Dermis blood vessel endothelial cell (primary cell): ENCODE measurements around the gene GPD1L. TPM values are rescaled to one million over a fixed set of nuclear protein-coding genes. Genes with fewer than 3 reads are reported as not detected.

Experiments used
- DNase-seq: peaks from one replicate; pipeline ENCODE4 v3.0.0; 2010
- total RNA-seq: library from RNA; depleted of rRNA; stranded (reverse); fragments of >200 nt; gene quantifications from 2 replicates; pipeline ENCODE4 v1.2.3, GENCODE V29; 2014

Gene GPD1L
- total RNA-seq, 1 donor from 2014 or later: 19.9 TPM

DNA sequence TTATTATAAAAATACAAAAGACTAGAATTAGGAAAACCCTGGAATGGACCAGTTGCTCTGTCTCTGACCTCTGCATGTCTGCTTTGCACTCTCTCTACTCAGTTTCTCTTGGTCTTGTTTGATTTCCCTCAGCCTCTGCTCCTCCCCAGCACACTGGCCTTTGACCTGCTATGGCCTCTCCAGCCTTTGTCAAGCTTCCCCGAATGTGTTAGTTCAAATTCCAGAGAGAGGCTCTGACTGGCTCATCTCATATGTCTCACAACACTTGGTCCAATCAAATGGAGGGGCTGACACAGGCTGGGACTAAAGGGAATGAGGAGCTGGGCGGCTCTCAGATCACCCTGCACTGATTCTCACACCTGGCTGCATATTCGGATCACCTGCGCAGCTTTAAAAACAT lies 79.7 kb downstream of the GPD1L start:
- no peak for DNase-seq

DNA sequence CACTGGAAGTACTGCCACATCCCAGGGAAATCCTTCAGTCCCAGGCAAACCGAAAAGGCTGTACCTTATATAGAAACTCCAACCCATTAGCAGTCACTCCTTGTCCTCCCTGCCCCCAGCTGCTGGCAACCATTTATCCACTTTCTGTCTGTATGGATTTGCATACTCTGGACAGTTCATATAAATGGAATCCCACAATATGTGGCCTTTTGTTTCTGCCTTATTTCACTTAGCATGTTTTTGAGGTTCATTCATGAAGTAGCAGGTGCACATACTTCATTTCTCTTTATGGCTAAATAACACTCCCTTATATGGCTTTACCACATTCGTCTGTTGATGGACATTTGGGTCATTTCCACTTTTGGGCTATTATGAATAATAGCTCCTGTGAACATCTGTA lies 80.5 kb downstream of the GPD1L start:
- DNase-seq: no peak

DNA sequence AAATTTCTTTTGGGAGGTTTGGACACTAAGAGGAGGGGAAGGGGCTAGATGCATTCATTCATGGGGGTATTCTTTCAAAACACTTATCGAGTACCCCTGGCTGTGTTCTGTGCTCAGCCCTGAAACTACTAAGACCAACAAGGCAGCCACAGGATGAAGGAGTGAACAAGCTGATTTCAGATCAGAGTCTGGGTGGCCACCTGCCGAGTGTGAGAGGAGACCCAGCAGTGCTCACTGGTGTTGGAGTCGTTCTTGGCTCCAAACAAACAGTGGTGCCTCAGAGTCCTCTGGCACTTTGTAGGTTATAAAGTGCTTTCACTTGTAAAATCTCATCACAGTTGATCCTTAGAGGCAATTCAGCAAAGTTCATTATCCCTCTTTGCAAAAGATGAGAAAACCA lies 83.3 kb downstream of the GPD1L start:
- DNase-seq: no peak

DNA sequence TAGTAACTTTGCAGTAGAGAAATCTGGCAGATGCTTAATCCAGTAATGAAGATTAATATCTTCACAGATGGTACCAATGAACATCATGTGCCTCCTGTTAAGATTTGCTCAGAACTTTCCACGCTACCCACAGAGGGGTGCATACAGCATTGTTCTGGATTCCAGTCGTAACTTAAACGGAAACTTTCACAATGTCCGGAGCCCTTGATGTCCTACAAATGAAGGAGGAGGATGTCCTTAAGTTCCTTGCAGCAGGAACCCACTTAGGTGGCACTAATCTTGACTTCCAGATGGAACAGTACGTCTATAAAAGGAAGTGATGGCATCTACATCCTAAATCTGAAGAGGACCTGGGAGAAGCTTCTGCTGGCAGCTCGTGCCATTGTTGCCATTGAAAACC lies 84.1 kb downstream of the GPD1L start:
- peak; percentile 52 for DNase-seq

DNA sequence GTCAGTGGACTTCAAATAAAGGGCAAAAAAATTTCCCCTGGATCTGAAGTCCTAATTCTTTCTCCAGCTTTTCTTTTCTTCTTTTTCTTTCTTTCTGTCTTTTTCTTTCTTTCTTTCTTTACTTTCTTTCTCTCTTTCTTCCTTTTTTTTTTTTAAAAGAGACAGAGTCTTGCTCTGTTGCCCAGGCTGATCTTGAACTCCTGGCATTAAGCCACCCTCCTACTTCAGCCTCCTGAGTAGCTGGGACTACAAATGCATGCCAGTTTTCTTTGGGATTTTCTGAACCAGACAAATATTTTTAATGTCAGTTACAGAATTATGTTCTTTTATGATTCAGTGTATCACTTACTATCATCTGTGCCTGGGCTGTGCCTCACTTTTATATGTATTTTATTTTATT lies 86.7 kb downstream of the GPD1L start:
- DNase-seq: no peak

DNA sequence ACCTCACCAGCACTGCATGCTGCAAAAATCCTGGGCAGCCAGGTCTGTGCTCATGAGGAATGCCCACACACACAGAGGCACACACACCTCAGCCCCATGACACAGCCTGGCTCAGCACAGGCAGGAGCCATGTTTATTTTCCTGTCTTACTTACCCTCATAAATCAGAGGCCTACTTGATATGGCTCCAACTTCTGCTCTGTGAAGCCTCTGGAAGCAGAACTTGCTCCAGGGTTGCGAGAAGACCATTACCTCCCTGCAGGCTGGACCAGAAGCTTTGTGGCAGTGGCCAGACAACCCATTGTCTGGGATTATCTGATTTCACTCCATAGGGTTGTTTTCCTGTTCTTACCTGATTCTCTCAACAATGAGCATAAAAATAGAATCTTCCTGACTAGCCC lies 88.2 kb downstream of the GPD1L start:
- peak; percentile 28 for DNase-seq

DNA sequence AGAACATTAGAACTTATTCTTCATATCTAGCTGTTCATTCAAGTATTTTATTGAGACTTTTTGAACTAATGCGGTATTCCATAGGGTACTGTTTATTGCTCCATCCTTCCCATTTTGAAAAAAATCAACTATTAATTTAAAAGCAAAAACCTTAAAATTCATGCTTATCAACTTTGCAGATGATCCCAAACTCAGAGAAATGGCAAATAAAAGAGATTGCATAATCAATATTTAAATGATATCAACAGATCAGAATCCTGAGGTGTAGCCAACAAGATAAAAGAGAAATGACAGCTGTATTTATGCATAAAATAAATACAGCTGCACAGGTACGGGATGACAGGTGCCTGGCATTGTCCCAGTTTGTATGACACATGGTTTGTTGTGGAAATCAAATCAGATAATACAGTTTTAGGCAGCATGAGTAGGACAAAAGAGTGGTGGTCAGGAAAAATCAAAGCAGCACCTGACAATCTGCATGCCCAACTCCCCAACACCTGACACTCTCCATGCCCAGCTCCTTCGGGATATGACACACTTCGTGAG lies 89.6 kb downstream of the GPD1L start:
- DNase-seq: no peak

DNA sequence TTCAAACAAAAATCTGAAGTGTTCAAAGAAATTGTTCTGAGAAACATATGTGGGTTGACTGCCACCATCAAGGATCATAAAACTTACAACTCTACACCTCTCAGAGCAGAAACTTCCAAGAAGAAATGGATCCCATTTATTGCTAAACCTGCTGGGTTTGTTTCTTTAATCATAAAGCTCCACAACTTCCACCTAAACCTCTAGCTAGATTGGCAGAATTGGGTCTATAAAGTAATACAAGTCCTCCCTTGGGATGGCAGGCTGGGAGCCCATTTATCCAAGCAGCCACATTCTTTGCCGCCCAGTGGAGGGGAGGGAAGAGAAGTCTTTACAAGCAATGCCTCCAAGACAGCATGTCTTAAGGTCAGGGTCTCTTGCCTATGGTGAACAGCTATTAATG lies 91.6 kb downstream of the GPD1L start:
- no peak for DNase-seq

DNA sequence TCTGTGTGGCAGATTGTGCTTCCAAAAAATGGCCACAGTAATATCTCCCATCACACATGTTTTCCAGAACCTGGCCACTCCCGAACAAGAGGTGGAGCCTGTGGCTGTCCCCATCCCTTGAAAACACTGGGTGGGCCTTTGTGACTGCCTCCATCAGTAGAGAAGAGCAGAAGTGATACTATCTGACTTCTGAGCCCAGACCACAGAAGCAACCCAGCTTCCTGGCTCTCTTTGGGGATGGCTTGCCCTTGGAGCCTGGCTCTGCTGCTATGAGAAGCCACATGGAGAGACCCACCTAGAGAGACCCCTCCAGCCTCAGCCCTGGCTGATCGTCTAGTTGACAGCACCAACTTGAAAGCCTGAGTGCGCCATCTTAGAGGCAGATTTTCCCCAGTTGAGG lies 92.3 kb downstream of the GPD1L start:
- no peak for DNase-seq

DNA sequence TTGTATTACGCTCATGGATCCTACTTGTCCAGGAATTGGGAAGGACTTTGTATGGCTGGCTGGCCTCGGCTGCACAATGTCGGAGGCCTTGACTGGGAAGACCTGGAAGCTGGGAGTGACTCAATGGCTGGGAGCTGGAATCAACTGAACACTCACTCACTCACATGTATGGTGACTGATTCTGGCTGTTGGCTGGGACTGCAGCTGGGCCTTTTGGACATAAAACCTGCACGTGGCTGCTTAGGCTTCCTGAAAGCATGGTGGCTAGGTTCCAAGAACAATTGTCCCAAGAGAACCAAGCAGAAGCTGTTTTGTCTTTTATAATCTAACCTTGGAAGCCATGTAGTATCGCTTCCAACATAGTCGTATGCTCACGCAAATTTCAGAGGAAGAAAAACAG lies 94.1 kb downstream of the GPD1L start:
- peak; percentile 95 for DNase-seq

DNA sequence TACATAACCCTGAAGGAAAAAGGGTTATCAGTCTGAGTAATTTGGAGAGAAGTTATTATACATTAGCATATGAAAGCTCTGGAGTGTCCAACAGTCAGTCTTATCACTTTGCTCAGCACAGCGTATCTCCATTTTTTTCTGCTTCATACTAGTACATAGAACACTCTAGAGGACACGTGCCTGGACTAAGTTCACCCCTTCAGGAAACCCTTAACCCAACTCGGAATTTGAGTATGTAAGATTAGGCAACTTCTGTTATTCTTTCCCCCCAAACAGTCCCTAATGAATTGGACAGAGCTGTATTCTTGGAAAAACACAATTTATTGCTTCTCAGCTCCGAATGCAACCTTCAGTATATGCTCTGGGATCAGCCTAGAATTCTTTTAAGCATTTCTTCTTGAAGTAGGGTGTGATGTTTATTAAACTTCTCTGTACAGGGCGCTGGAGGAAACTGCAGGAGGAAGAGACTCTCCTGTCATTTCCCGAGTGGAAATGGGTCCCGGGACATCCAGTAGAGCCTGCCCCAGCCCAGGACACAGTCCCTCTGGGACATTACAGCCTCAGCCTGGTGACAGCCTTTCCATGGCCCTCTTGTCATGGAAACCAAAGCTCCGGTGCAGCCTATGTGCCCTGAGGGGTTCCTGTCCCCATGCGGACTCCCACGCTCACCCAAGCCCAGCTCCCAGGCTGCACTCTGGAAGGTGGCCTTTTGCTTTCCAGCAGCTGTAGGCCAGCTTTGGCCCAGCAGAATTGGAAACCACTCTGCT lies 94.8 kb downstream of the GPD1L start:
- DNase-seq: peak; percentile 45

DNA sequence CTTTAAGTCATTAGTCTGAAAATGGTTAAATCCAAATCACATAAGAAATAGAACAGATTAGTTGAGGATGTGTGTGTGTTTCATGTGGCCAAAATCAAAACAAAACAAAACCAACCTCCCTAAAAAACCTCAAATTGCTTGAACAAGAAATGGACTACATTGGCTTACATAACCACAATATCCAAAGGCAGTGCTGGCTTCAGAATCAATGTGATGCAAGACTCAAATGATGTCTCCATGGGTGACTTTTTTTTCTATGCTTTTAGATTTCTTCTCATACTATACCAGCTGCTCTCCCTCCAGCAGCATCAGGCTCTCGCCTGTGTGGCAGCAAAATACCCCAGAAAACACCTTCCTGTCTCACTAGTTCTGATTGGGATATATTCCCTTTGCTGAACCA lies 96.1 kb downstream of the GPD1L start:
- DNase-seq: no peak

DNA sequence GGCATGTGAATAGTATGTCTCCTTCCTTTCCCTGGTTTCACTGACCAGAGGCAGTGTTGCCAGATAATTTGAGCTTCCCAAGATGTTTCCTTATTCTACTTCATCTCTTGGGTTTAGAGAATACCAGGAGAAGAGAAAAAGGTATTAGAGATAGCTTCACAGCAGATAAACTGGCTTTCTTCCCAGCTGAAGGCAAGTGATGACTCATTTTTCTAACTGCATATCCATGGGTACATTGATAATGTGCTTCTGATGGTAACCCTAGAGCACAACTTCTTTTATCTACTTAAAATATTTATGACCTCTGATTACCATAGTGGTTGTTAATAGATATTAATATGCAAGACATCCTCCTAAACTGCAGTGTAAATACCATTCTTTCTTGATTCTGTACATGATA lies 97.4 kb downstream of the GPD1L start:
- peak; percentile 39 for DNase-seq

DNA sequence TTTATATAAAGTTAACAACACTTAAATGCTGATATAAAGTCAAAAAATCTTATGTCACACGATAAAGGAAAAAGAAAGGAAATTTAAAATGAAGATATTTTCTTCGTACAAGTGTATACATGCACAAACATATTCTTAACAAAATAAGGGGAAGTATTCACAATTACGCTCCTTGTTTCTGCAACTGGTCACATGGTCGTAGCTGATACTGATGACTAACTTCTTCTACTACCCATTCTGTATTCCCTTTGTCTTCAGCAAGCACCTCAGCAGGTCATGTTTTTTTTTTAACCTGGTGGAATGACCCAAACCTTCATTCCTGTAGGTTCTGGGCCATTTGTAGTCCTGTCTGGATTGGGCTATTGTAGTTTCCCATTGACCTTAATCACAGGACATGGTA lies 102.0 kb downstream of the GPD1L start:
- DNase-seq: no peak

DNA sequence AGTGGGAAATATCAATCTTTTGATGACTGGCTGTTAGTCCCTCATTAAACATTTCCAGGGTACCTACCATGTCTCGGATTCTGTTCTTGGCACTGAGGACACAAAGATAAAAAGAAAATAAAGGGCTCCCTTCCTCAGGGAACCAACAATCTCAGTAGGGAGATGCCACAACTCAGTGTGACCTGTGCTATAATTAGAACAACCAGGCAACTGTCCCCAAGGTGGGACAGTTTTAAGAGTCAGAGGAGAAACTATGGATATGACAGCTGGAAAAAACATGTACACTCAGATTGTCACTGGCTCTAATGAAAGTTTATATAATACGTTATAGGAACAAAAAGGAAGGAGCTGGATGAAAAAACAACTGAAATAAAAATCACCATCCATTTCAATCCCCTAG lies 108.8 kb downstream of the GPD1L start:
- no peak for DNase-seq

DNA sequence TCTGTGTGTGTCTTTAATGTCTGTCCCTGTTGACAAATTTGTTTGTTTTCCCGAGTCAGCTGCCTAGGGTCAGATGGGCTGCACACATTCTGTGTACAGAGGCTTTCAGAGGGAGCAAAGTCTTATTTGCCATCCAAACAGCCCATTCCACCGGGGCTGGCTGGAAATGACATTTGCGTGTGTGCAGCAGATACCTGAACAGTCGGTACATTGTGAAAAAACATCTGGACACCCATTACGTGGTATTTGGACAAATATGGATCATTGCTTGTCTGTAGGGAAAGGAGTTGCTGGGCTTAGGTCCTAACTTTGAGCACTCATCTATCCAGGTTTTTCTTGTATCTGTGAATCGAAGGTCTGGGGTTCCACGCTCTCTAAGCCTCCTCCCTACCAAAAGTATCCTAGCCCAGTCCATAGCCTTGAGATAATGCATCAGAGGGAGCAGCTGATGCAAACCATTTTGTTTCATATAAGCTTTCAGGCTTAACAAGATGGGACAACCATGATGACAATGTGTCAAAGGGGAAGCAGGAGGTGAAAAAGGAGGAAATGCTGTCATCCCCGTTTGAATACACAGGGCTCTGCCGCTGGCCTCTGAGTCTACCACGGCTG lies 109.9 kb downstream of the GPD1L start:
- peak; percentile 21 for DNase-seq

DNA sequence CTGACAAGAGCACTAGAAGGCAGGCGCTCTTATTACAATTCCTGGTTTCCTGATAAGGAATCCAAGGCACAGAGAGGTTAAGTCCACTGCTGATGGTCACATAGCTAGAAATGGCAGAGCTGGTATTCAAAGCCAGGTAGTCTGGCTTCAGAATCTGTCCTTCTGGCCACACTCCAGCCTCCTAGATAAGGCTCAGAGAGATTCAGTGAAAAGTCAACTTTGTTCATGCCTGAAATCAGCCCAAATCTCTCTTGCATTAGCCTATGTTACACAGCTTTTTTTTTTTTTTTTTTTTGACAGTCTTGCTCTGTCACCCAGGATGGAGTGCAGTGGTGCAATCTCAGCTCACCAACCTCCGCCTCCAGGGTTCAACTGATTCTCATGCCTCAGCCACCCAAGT lies 110.9 kb downstream of the GPD1L start:
- DNase-seq: no peak

Other genes with a start within 250 kb of the GPD1L start
- gene OSBPL10, start 125.4 kb upstream of the GPD1L start, total RNA-seq: 27.7 and 36.4 TPM in 2 replicates
- gene ZNF860, start 124.9 kb upstream of the GPD1L start, total RNA-seq: 2.2 and 3.4 TPM in 2 replicates
- 4.3 and 5.0 TPM in 2 replicates for gene CMTM8, start 132.1 kb downstream of the GPD1L start, total RNA-seq